ENCODE measurements around the gene BRAF.

Gene BRAF

GRCh38 chr7:140903741-140904480, 20.8 kb downstream of the BRAF start:
- H3K4me3 ChIP-seq (ENCODE audit: low read length): no peak overlapping the region
- no peak for DNase-seq (ENCODE audit: low read depth)
- TF ChIP-seq CTCF (IDR thresholded peaks at IDR 0.05; ENCODE audit: insufficient read depth, low read depth, low read length, missing control alignments): no peak

DNA sequence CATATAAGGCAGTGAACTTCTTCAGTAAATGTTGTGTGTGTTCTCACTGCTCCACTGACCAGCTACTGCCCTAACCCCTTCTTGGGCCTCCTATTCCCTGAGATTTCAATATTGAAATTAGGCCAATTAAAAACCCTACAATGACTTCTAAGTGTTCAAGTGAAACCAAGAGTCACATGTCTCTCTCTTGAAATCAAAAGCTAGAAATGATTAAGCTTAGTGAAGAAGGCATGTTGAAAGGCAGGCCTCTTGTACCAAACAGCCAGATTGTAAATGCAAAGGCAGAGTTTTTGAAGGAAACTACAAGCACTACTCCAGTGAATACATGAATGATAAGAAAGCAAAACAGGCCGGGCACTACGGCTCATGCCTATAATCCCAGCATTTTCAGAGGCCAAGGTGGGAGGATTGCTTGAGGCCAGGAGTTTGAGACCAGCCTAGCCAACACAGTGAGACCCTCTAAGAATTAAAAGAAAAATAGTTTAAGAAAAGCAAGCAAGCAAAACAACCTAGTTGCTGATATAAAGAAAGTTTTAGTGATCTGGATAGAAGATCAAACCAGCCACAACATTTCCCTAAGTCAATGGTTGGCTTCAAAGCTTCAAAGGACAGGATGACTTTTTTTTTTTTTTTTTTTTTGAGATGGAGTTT, 22.3 kb downstream of the BRAF start:
- TF ChIP-seq CTCF (IDR thresholded peaks at IDR 0.05; ENCODE audit: insufficient read depth, low read depth, low read length, missing control alignments): no peak
- no peak overlapping the region for H3K4me3 ChIP-seq (ENCODE audit: low read length)
- no peak for DNase-seq (ENCODE audit: low read depth)

GRCh38 chr7:140901941-140902302, 22.8 kb downstream of the BRAF start:
- H3K4me3 ChIP-seq (ENCODE audit: low read length): no peak overlapping the region
- no peak for TF ChIP-seq CTCF (IDR thresholded peaks at IDR 0.05; ENCODE audit: insufficient read depth, low read depth, low read length, missing control alignments)
- no peak for DNase-seq (ENCODE audit: low read depth)

DNA sequence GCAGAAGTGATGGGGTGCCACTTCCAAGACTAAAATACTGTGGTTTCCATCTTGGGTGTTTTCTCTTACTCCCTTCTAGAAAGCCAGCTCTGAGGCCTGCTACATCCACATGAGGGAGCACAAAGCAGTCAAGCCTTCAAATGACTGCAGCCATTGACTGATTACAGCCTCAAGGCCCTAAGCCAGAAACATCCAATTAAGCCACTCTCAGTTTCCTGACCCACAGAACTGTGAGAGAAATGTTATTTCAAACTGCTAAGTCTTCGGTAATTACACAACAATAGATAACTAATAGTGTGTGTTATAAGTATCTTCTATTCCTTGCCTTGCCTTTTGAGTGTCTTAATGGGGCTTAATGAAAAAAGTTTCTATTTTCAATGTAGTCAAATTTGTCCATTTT, 24.8 kb downstream of the BRAF start:
- no peak for TF ChIP-seq CTCF (IDR thresholded peaks at IDR 0.05; ENCODE audit: insufficient read depth, low read depth, low read length, missing control alignments)
- H3K4me3 ChIP-seq (ENCODE audit: low read length): no peak overlapping the region
- no peak for DNase-seq (ENCODE audit: low read depth)

DNA sequence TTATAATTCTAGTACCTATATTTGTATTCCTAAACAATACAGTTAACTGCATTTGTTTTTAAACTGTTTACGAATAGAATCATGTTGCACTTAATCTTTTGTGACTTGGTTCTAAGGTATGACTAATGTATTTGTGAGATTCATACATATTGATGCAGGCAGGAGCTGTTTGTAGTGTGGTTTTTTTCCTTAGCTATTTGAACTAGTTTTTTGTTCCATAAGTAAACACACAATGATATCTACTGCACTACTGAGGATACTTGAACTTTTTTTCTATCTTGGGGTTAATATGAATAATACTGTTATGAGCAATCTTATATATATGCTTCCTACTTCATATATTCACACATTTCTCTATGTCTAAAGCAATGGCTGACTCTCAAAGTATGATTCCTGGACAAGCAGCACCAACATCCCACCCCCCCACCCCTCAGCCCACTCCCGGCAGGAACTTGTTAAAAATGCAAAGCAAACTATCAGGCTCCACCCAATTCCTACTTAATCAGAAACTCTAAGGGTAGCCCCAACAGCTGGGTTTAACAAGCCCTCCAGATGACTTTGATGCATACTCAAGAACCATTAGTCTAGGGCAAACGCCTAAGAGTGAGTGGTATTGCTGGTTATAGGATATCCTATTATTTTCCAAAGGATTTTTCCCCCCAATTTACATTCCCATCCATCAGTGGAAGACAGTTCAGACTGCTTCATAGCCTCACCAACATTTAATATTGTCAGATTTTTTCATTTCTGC, 25.8 kb downstream of the BRAF start:
- DNase-seq (ENCODE audit: low read depth): peak; percentile 40
- TF ChIP-seq CTCF (IDR thresholded peaks at IDR 0.05; ENCODE audit: insufficient read depth, low read depth, low read length, missing control alignments): no peak
- no peak overlapping the region for H3K4me3 ChIP-seq (ENCODE audit: low read length)

DNA sequence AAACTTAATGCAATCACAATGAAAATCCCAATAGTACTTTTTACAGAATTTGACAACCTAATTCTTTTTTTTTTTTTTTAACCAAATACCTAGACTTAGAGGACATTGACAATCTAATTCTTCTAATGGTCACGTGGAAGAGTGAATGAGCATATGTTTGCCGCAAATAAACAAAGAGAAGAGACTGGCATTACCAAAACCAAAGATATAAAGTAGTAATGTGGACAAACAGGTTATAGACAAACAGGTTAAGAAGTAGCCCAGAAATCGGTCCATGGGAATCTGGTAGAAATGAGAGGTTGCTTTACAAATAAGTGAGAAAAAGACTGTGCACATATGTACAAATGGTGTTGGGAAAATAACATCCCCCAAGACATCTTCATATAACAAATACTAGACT, 27.7 kb downstream of the BRAF start:
- no peak overlapping the region for H3K4me3 ChIP-seq (ENCODE audit: low read length)
- no peak for TF ChIP-seq CTCF (IDR thresholded peaks at IDR 0.05; ENCODE audit: insufficient read depth, low read depth, low read length, missing control alignments)
- DNase-seq (ENCODE audit: low read depth): no peak
